OCI-M2 (cell line): ENCODE results near the gene FAM90A26.
"Not testable (repeated sequence)": the region's sequence is repeated elsewhere in the genome, so short reads cannot be mapped to it uniquely, and the experiment has no call there.

ENCODE experiments used
- DNase-seq: peaks from one replicate; lab custom pipeline; 2025; ENCODE audit not compliant: unreplicated experiment; lab: John Stamatoyannopoulos, UW

FAM90A26 gene

GRCh38 chr4:9169791-9170459, at the start of gene FAM90A26:
TSS of gene FAM90A26 (plus strand) at chr4:9170409. CDS start at chr4:9173173, 2,764 bp downstream.
- not testable (repeated sequence) for DNase-seq

GRCh38 chr4:9122711-9123110, 47.5 kb upstream of the FAM90A26 start:
- not testable (repeated sequence) for DNase-seq

- not testable (repeated sequence) for DNase-seq
Observed at GRCh38 chr4:9123572-9124007, 46.6 kb upstream of the FAM90A26 start.

- not testable (repeated sequence) for DNase-seq
Observed at GRCh38 chr4:9125601-9126161, 44.5 kb upstream of the FAM90A26 start.

GRCh38 chr4:9131420-9131819, 38.8 kb upstream of the FAM90A26 start:
- not testable (repeated sequence) for DNase-seq

- not testable (repeated sequence) for DNase-seq
Observed at GRCh38 chr4:9132849-9133248, 37.4 kb upstream of the FAM90A26 start.

GRCh38 chr4:9134011-9134410, 36.2 kb upstream of the FAM90A26 start:
- DNase-seq: not testable (repeated sequence)

- not testable (repeated sequence) for DNase-seq
Observed at GRCh38 chr4:9134556-9134955, 35.7 kb upstream of the FAM90A26 start.

GRCh38 chr4:9141050-9141449, 29.2 kb upstream of the FAM90A26 start:
- not testable (repeated sequence) for DNase-seq

- not testable (repeated sequence) for DNase-seq
Observed at GRCh38 chr4:9142786-9143185, 27.4 kb upstream of the FAM90A26 start.

- no peak for DNase-seq
Observed at GRCh38 chr4:9143421-9144080, 26.7 kb upstream of the FAM90A26 start.

- DNase-seq: no peak
Observed at GRCh38 chr4:9146967-9147366, 23.2 kb upstream of the FAM90A26 start.

GRCh38 chr4:9147368-9147767, 22.8 kb upstream of the FAM90A26 start:
- not testable (repeated sequence) for DNase-seq

- not testable (repeated sequence) for DNase-seq
Observed at GRCh38 chr4:9148611-9149409, 21.4 kb upstream of the FAM90A26 start.

GRCh38 chr4:9151809-9152179, 18.4 kb upstream of the FAM90A26 start:
- DNase-seq: not testable (repeated sequence)

GRCh38 chr4:9152180-9153007, 17.8 kb upstream of the FAM90A26 start:
- DNase-seq: peak; percentile 13

GRCh38 chr4:9153008-9153570, 17.1 kb upstream of the FAM90A26 start:
- DNase-seq: peak; percentile 19

GRCh38 chr4:9153571-9154157, 16.5 kb upstream of the FAM90A26 start:
- not testable (repeated sequence) for DNase-seq

- DNase-seq: not testable (repeated sequence)
Observed at GRCh38 chr4:9155101-9155886, 14.9 kb upstream of the FAM90A26 start.
